ENCODE data around the gene MARCO.

DNA sequence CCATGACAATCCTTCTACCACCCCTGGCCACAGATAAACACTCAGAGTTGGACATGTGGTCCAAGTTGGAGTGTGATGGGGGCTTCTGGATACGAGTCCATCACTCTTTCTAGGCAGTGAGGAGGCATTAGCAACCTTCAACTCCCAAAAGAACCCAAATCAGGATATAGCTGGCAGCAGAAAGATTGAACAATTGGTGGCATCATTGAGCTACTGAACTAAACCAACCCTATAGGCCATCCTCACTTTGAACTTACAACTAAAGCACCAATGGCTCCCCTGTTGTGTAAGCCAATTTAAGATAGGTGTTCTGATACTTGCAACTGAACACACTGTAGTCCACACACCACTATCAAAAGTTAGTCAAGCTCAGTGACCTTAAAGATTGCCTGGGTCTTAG, 24.0 kb upstream of the MARCO start:
- TF ChIP-seq, protein P1, sequence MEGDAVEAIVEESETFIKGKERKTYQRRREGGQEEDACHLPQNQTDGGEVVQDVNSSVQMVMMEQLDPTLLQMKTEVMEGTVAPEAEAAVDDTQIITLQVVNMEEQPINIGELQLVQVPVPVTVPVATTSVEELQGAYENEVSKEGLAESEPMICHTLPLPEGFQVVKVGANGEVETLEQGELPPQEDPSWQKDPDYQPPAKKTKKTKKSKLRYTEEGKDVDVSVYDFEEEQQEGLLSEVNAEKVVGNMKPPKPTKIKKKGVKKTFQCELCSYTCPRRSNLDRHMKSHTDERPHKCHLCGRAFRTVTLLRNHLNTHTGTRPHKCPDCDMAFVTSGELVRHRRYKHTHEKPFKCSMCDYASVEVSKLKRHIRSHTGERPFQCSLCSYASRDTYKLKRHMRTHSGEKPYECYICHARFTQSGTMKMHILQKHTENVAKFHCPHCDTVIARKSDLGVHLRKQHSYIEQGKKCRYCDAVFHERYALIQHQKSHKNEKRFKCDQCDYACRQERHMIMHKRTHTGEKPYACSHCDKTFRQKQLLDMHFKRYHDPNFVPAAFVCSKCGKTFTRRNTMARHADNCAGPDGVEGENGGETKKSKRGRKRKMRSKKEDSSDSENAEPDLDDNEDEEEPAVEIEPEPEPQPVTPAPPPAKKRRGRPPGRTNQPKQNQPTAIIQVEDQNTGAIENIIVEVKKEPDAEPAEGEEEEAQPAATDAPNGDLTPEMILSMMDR (IDR thresholded peaks at IDR 0.05), result no peak
- no peak for TF ChIP-seq POLR2A (IDR thresholded peaks at IDR 0.05)
